ENCODE data around the gene EPS15. TPM values are rescaled to one million over a fixed set of nuclear protein-coding genes. Genes with fewer than 3 reads are reported as not detected.

Gene EPS15
- total RNA-seq, 1 donor from 2014 or later: 20.6 TPM

DNA sequence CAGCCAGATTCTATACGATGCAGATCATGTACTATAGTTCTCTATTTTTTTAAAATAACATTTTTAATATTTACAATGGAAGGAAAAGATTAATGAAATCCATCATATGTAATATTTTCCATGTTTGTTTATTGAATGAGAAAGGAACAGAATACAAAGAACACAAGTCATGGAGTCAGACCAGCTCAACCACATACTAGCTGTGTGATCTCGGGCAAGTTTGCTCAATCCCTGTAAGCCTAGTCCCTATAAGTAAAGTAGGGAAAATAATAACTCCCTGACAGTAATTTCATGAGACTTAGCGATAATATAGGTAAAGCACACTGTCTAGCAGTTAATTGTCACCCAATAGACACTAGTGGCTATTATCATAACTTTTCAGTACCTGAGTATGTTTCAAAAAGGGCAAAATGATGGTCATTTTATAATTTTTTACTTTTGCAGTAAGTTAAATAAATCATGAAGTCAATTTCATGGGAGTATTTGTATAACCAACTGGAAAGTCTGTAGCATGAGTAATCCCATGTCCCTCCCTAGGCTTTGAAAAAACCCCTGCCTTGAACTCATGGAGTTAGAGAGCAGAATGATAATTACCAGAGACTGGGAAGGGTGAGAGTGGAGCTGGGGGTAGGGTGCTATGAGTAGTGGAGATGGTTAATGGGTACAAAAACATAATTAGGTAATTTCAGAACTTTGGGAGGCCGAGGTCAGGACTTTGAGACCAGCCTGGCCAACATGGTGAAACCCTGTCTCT lies 37.0 kb upstream of the EPS15 start:
- TF ChIP-seq CTCF (conservative IDR thresholded peaks at IDR 0.05; ENCODE audit: low read depth, low read length): no peak
- no peak overlapping the region for H3K4me3 ChIP-seq (ENCODE audit: low read depth, low read length)
- DNase-seq (ENCODE audit: low read depth): no peak

- no peak overlapping the region for H3K4me3 ChIP-seq (ENCODE audit: low read depth, low read length)
- DNase-seq (ENCODE audit: low read depth): no peak
- TF ChIP-seq CTCF (conservative IDR thresholded peaks at IDR 0.05; ENCODE audit: low read depth, low read length): no peak
Observed at GRCh38 chr1:51553911-51554310, 34.8 kb upstream of the EPS15 start.

DNA sequence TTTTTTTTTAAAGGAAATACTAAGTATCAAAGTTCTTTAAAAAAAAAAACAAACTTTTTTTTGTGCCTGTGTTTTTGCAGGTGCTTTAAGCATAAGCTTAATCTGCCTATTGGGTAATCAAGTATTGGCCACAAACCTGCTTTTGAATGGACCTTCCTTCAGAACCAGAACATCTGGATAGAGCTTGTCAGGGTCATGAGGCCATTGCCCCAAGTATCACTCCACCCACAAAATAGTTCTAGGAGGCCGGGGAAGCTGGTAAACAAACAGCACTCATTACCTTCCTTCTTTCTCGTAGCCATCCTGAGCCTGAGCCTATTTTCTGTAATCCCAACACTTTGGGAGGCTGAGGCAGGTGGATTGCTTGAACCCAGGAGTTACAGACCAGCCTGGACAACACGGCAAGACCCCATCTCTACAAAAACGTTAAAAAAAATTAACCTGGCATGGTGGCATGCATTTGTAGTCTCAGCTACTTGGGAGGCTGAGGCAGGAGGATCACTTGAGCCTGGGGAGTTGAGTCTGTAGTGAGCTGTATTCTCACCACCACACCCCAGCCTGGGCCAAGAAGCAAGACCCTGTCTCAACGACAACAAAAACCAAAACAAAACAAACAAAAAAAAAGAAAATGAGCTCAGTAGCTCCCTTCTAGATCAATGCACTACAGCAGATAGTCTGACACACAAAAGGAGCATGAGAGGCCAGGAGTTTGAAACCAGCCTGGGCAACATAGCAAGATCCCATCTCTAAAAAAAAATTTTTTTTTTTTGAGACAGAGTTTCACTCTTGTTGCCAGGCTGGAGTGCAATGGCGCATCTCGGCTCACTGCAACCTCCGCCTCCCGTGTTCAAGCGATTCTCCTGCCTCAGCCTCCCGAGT lies 34.1 kb upstream of the EPS15 start:
- DNase-seq (ENCODE audit: low read depth): no peak
- TF ChIP-seq CTCF (conservative IDR thresholded peaks at IDR 0.05; ENCODE audit: low read depth, low read length): no peak
- no peak overlapping the region for H3K4me3 ChIP-seq (ENCODE audit: low read depth, low read length)

DNA sequence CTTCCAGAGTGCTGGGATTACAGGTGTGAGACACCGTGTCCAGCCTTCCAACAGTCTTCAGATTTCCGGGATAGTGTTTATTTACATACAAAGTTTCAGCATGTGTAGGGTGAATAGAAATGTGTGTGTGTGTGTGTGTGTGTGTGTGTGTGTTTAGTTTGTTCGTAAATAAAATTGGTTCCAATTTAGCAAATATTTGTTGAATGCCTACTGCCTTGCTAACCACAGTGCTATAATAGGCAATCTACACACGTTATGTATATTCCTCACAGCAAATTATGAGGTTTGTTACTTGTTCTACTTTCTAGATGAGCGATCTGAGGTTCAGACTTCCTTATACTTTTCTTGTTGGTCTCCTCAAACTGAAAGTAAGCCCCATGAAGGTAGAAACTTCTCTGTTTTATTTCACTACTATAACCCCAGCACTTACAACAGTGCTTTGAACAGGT lies 32.8 kb upstream of the EPS15 start:
- no peak for DNase-seq (ENCODE audit: low read depth)
- TF ChIP-seq CTCF (conservative IDR thresholded peaks at IDR 0.05; ENCODE audit: low read depth, low read length): no peak
- no peak overlapping the region for H3K4me3 ChIP-seq (ENCODE audit: low read depth, low read length)

DNA sequence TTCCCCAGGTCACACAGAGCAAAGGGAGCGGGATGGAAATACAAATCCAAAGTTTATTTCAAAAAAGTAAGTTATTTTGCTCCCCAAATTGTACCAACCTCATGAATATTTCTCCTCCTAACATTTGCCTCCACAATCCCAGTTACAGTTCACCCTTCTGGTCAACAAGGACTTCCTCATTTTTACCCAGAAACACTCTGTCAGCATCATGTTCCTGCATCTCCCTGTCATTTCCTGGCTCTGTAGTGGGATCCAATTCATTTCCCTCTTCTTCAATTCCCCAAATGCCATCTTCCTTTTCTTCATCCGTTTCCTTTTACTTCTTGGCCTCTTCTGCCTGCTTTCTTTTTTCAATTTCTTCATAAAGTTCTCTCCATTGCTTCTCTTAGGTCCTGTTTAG lies 32.0 kb upstream of the EPS15 start:
- no peak for TF ChIP-seq CTCF (conservative IDR thresholded peaks at IDR 0.05; ENCODE audit: low read depth, low read length)
- DNase-seq (ENCODE audit: low read depth): no peak
- H3K4me3 ChIP-seq (ENCODE audit: low read depth, low read length): no peak overlapping the region

DNA sequence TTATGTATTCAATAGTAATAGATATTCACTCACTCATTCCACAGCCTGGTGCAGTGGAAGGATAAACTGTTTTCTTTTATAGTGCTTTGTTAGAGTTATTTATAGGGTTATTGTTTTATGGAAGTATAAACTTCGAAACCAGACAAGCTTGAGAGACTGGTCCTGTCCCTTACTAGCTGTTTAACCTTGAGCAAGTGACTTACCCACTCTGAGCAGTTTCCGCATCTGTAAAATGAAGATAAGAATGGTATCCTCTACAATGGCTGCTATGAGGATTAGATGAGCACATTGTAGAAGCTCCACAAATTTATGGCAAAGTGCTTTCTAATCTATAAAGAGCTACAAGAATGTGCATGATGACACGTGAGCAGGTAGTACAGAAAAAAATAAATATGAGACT lies 30.8 kb upstream of the EPS15 start:
- TF ChIP-seq CTCF (conservative IDR thresholded peaks at IDR 0.05; ENCODE audit: low read depth, low read length): no peak
- no peak overlapping the region for H3K4me3 ChIP-seq (ENCODE audit: low read depth, low read length)
- no peak for DNase-seq (ENCODE audit: low read depth)

Measured in epithelial cell of proximal tubule (primary cell).